ENCODE data around the gene LGALS7B. TPM values are rescaled to one million over a fixed set of nuclear protein-coding genes. Genes with fewer than 3 reads are reported as not detected.
"Not testable (repeated sequence)": the region's sequence is repeated elsewhere in the genome, so short reads cannot be mapped to it uniquely, and the experiment has no call there.

LGALS7B gene
- total and polyA plus RNA-seq, 4 donors = 1.9 to 2.6 TPM; not detected in 2

DNA sequence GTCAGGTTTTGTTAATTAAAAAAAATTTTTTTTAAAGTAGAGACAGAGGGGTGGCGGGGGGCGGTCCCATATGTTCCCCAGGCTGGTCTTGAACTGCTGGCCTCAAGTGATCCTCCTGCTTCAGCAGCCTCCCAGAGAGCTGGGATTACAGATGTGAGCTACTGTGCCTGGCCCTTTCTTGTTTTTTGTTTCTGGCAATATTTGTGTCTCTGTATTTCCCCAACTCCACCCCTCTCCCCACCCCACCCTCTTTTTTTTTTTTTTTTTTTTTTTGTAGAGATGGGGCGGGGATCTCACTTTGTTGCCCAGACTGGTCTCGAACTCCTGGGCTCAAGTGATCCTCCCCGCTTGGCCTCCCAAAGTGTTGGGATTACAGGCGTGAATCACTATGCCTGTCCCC, 44.1 kb upstream of the LGALS7B start:
- Histone ChIP-seq H3K9me3 (ENCODE audit: control insufficient read depth, insufficient read depth, low read length) (no peaks in the 10 kb centered on the region), H3K27me3 (ENCODE audit: control insufficient read depth, insufficient read depth, low read length) (no peaks in the 10 kb centered on the region), H3K4me3 (ENCODE audit: low read depth, low read length) (no peak overlapping the region), H3K27ac (ENCODE audit: low read depth, low read length) (no peak overlapping the region), H3K36me3 (ENCODE audit: control insufficient read depth, insufficient read depth, low read length) (no peaks in the 10 kb centered on the region), H3K4me1 (ENCODE audit: control insufficient read depth, insufficient read depth, low read length) (no peaks in the 10 kb centered on the region)
- 98% methylated on average over 5 of the region's 6 CpGs for WGBS (ENCODE audit: insufficient coverage)
- DNase-seq (ENCODE audit: low read depth in 4 of 6, low spot score in 6 of 6) = no peak

DNA sequence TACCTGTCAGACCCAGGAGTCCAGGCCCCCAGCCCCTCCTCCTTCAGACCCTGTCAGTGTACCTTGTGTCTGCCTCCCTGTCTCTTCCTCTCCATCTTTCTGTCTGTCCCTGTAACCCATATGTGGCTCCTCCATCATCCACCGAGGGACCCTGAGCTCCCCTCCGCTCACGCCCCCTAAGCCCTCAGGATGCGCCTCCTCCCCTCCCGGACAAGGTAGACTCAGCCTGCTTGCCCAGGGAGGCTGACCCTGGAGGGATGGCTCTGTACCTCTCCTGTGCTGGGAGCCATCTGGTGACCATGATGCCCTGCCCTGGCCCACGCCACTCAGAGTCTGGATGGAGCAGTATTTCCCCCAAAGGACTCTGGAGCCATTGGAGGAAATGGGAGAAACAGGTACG, 43.7 kb upstream of the LGALS7B start:
- H3K4me1 ChIP-seq (ENCODE audit: control insufficient read depth, insufficient read depth, low read length) = no peaks in the 10 kb centered on the region
- H3K27ac ChIP-seq (ENCODE audit: low read depth, low read length) = no peak overlapping the region
- WGBS (ENCODE audit: insufficient coverage) = 68% methylated on average over 6 of the region's 7 CpGs
- H3K4me3 ChIP-seq (ENCODE audit: low read depth, low read length) = no peak overlapping the region
- no peak for DNase-seq (ENCODE audit: low read depth in 4 of 6, low spot score in 6 of 6)
- no peaks in the 10 kb centered on the region for H3K36me3 ChIP-seq (ENCODE audit: control insufficient read depth, insufficient read depth, low read length)
- H3K27me3 ChIP-seq (ENCODE audit: control insufficient read depth, insufficient read depth, low read length) = no peaks in the 10 kb centered on the region
- H3K9me3 ChIP-seq (ENCODE audit: control insufficient read depth, insufficient read depth, low read length) = no peaks in the 10 kb centered on the region

GRCh38 chr19:38753783-38754182, 35.2 kb upstream of the LGALS7B start:
- not testable (repeated sequence) for DNase-seq (ENCODE audit: low read depth in 4 of 6, low spot score in 6 of 6); H3K4me1 ChIP-seq (ENCODE audit: control insufficient read depth, insufficient read depth, low read length); H3K9me3 ChIP-seq (ENCODE audit: control insufficient read depth, insufficient read depth, low read length); H3K36me3 ChIP-seq (ENCODE audit: control insufficient read depth, insufficient read depth, low read length); H3K4me3 ChIP-seq (ENCODE audit: low read depth, low read length); H3K27me3 ChIP-seq (ENCODE audit: control insufficient read depth, insufficient read depth, low read length); H3K27ac ChIP-seq (ENCODE audit: low read depth, low read length)
- 78% methylated on average over 3 of the region's 3 CpGs for WGBS (ENCODE audit: insufficient coverage)

- H3K36me3 ChIP-seq (ENCODE audit: control insufficient read depth, insufficient read depth, low read length); DNase-seq (ENCODE audit: low read depth in 4 of 6, low spot score in 6 of 6); H3K27me3 ChIP-seq (ENCODE audit: control insufficient read depth, insufficient read depth, low read length); H3K4me1 ChIP-seq (ENCODE audit: control insufficient read depth, insufficient read depth, low read length); H3K4me3 ChIP-seq (ENCODE audit: low read depth, low read length); H3K9me3 ChIP-seq (ENCODE audit: control insufficient read depth, insufficient read depth, low read length); H3K27ac ChIP-seq (ENCODE audit: low read depth, low read length): not testable (repeated sequence)
- no CpG with 5 or more reads among the region's 2 CpGs for WGBS (ENCODE audit: insufficient coverage)
These were observed 34.8 kb upstream of the LGALS7B start for GRCh38 chr19:38754196-38754595.

DNA sequence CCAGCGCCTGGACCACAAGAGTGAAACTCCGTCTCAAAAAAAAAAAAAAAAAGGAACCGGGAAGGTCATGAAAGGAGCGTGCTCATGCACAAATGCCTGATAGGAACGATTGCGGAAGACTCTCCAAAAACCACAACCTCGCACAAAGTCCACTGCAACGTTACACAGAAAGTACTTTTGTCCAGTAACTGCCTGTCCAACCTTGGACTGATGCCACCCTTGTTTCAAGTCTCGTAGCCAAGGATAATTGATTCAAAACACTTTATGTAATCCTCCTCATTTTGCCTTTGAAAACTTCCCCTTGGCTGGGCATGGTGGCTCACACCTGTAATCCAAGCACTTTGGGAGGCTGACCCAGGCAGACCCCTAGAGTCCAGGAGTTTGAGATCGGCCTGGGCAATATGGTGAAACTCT, 29.4 kb upstream of the LGALS7B start:
- DNase-seq (ENCODE audit: low read depth in 4 of 6, low spot score in 6 of 6) = no peak
- Histone ChIP-seq H3K4me1 (ENCODE audit: control insufficient read depth, insufficient read depth, low read length) (no peaks in the 10 kb centered on the region), H3K36me3 (ENCODE audit: control insufficient read depth, insufficient read depth, low read length) (no peaks in the 10 kb centered on the region), H3K9me3 (ENCODE audit: control insufficient read depth, insufficient read depth, low read length) (no peaks in the 10 kb centered on the region), H3K27me3 (ENCODE audit: control insufficient read depth, insufficient read depth, low read length) (no peaks in the 10 kb centered on the region), H3K27ac (ENCODE audit: low read depth, low read length) (no peak overlapping the region), H3K4me3 (ENCODE audit: low read depth, low read length) (no peak overlapping the region)
- 71% methylated on average over 9 of the region's 10 CpGs for WGBS (ENCODE audit: insufficient coverage)

DNA sequence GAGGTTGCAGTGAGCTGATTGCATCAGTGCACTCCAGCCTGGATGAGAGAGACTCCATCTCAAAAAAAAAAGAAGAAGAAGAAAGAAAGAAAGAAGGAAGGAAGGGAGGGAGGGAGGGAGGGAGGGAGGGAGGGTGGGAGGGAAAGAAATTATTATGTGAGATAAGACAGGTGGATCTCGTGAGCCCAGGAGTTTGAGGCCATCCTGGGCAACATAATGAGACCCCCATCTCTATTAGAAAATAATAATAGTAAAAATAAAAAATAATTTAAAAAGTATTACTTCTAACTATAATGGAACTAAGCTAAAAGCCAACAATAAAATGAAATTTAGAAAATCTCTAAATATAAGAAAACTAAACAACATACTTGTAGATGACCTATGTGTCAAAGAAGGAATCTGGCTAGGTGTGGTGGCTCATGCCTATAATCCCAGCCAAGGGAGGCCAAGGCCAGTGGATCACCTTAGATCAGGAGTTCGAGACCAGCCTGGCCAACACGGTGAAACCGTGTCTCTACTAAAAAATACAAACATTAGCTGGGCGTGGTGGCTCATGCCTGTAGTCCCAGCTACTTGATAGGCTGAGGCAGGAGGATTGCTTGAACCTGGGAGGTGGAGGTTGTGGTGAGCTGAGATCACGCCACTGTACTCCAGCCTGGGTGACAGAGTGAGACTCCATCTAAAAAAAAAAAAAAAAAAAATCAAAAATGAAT, 28.0 kb upstream of the LGALS7B start:
- H3K36me3 ChIP-seq (ENCODE audit: control insufficient read depth, insufficient read depth, low read length); H3K27ac ChIP-seq (ENCODE audit: low read depth, low read length); H3K4me3 ChIP-seq (ENCODE audit: low read depth, low read length); H3K9me3 ChIP-seq (ENCODE audit: control insufficient read depth, insufficient read depth, low read length); H3K27me3 ChIP-seq (ENCODE audit: control insufficient read depth, insufficient read depth, low read length); DNase-seq (ENCODE audit: low read depth in 4 of 6, low spot score in 6 of 6); H3K4me1 ChIP-seq (ENCODE audit: control insufficient read depth, insufficient read depth, low read length): not testable (repeated sequence)
- 92% methylated on average over 2 of the region's 6 CpGs for WGBS (ENCODE audit: insufficient coverage)

- not testable (repeated sequence) for H3K4me1 ChIP-seq (ENCODE audit: control insufficient read depth, insufficient read depth, low read length)
- WGBS (ENCODE audit: insufficient coverage) = 96% methylated on average over 6 of the region's 9 CpGs
These were observed 27.1 kb upstream of the LGALS7B start for GRCh38 chr19:38761884-38762389.

GRCh38 chr19:38763795-38764220, 25.2 kb upstream of the LGALS7B start:
- 80% methylated on average over 1 of the region's 3 CpGs for WGBS (ENCODE audit: insufficient coverage)
- DNase-seq (ENCODE audit: low read depth in 4 of 6, low spot score in 6 of 6) = no peak
- no peak overlapping the region for H3K27ac ChIP-seq (ENCODE audit: low read depth, low read length)
- no peaks in the 10 kb centered on the region for H3K27me3 ChIP-seq (ENCODE audit: control insufficient read depth, insufficient read depth, low read length)
- H3K4me1 ChIP-seq (ENCODE audit: control insufficient read depth, insufficient read depth, low read length) = no peaks in the 10 kb centered on the region
- no peaks in the 10 kb centered on the region for H3K9me3 ChIP-seq (ENCODE audit: control insufficient read depth, insufficient read depth, low read length)
- H3K36me3 ChIP-seq (ENCODE audit: control insufficient read depth, insufficient read depth, low read length) = no peaks in the 10 kb centered on the region
- no peak overlapping the region for H3K4me3 ChIP-seq (ENCODE audit: low read depth, low read length)

More at GRCh38 chr19:38761884-38762389, 27.1 kb upstream of the LGALS7B start:
- H3K27me3 ChIP-seq (ENCODE audit: control insufficient read depth, insufficient read depth, low read length); H3K27ac ChIP-seq (ENCODE audit: low read depth, low read length); H3K4me3 ChIP-seq (ENCODE audit: low read depth, low read length); DNase-seq (ENCODE audit: low read depth in 4 of 6, low spot score in 6 of 6); H3K36me3 ChIP-seq (ENCODE audit: control insufficient read depth, insufficient read depth, low read length); H3K9me3 ChIP-seq (ENCODE audit: control insufficient read depth, insufficient read depth, low read length): not testable (repeated sequence)

- no CpG with 5 or more reads among the region's 2 CpGs for WGBS (ENCODE audit: insufficient coverage)
- no peaks in the 10 kb centered on the region for H3K36me3 ChIP-seq (ENCODE audit: control insufficient read depth, insufficient read depth, low read length)
These were observed 23.8 kb upstream of the LGALS7B start for GRCh38 chr19:38765214-38765613.

More at GRCh38 chr19:38765214-38765613, 23.8 kb upstream of the LGALS7B start:
- Histone ChIP-seq H3K27me3 (ENCODE audit: control insufficient read depth, insufficient read depth, low read length) (no peaks in the 10 kb centered on the region), H3K9me3 (ENCODE audit: control insufficient read depth, insufficient read depth, low read length) (no peaks in the 10 kb centered on the region), H3K4me3 (ENCODE audit: low read depth, low read length) (no peak overlapping the region), H3K4me1 (ENCODE audit: control insufficient read depth, insufficient read depth, low read length) (peaks cover 8% of the 10 kb centered on the region), H3K27ac (ENCODE audit: low read depth, low read length) (no peak overlapping the region)
- no peak for DNase-seq (ENCODE audit: low read depth in 4 of 6, low spot score in 6 of 6)

All from spinal cord (tissue), 10 donors.